Keratinocyte (primary cell): ENCODE data around the gene CARD9.

Experiments used
- EZH2 ChIP-seq: IDR thresholded peaks from one replicate; pipeline ENCODE4 v1.6.1; 2012; ENCODE audit warnings: inconsistent platforms, mild to moderate bottlenecking, low read length, moderate library complexity
- TF ChIP-seq, protein P1 (sequence below), 3 experiments: IDR thresholded peaks in 1 of 3; conservative IDR thresholded peaks in 1 of 3; optimal IDR thresholded peaks in 1 of 3; 2 replicates in 2 of 3; 3 replicates in 1 of 3; pipeline versions ENCODE3 to v1.5.1; 2011; ENCODE audit warnings: low read length in 3 of 3, mild to moderate bottlenecking in 3 of 3, moderate library complexity in 2 of 3, control low read depth in 1 of 3, inconsistent platforms in 1 of 3; ENCODE audit not compliant: insufficient read depth in 2 of 3; ENCODE audit errors: extremely low read depth in 1 of 3

DNA sequence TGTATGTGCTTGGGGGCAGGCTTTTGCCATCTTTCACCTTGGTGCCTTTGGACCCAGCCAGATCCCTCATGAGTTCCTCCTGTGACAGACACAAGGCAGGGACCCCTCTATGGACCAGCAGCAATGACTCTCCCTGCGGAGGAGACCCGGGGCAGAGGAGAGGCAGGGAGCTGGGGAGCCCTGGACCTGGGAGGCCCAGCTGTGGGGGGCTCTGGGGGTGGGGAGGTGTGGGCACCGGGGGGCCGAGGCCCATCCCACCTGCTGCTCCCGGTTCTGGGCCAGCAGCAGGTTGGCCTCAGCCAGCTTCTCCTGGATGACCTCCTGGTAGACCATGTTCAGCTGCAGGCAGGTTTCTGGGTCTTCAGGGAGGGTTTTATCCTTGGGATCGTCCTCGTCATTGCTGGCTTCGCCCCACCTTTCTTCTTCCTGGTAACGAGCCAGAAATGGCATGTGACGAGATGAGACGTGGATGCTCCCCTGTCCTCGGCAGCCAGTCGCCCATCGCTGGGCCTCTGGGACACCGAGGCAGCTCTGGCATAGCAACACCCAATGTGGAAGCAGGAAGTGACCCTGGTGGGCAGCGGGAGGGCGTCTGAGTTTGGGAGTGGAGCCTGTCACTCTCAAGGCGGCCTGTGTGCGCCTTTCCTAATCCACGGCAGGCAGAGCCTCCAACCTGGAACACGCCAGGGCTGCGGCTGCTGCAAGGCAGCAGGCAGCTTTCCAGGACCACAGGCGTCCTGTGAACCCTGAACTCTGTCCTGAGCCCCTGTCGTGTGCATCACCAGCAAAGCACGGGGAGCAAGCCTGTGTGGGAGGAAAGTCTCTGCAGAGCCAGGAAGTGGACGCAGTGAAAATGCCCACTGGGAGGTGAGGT is 22.1 kb upstream of the CARD9 start:
- TF ChIP-seq, protein P1, sequence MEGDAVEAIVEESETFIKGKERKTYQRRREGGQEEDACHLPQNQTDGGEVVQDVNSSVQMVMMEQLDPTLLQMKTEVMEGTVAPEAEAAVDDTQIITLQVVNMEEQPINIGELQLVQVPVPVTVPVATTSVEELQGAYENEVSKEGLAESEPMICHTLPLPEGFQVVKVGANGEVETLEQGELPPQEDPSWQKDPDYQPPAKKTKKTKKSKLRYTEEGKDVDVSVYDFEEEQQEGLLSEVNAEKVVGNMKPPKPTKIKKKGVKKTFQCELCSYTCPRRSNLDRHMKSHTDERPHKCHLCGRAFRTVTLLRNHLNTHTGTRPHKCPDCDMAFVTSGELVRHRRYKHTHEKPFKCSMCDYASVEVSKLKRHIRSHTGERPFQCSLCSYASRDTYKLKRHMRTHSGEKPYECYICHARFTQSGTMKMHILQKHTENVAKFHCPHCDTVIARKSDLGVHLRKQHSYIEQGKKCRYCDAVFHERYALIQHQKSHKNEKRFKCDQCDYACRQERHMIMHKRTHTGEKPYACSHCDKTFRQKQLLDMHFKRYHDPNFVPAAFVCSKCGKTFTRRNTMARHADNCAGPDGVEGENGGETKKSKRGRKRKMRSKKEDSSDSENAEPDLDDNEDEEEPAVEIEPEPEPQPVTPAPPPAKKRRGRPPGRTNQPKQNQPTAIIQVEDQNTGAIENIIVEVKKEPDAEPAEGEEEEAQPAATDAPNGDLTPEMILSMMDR (optimal IDR thresholded peaks at IDR 0.05 in 1 of 3, IDR thresholded peaks at IDR 0.05 in 1 of 3, conservative IDR thresholded peaks at IDR 0.05 in 1 of 3; ENCODE audit: extremely low read depth in 1 of 3, insufficient read depth in 2 of 3, low read length in 3 of 3), result no peak
- TF ChIP-seq EZH2, result no peak
